Transverse colon (tissue), 4 donors: ENCODE data around the gene FAM228A. TPM values are rescaled to one million over a fixed set of nuclear protein-coding genes. Genes with fewer than 3 reads are reported as not detected.

Experiments
- DNase-seq: peaks from one replicate; pipeline ENCODE4 v3.0.0-alpha.2; 2019
- H3K27ac ChIP-seq, 4 donors: fragments of 200-600 bp; sonication (generic); 2 replicates each; pipeline ENCODE4 v1.5.1; 2016 to 2018; ENCODE audit warnings: inconsistent platforms in 4 of 4
- H3K27me3 ChIP-seq: fragments of 200-600 bp; sonication (generic); 2 replicates; pipeline ENCODE4 v1.5.1; 2017; ENCODE audit warnings: inconsistent platforms
- H3K36me3 ChIP-seq, 4 donors: fragments of 200-600 bp; sonication (generic); 2 replicates each; pipeline ENCODE4 v1.5.1; 2017 to 2019; ENCODE audit warnings: inconsistent platforms in 4 of 4
- H3K4me1 ChIP-seq, 4 donors: fragments of 200-600 bp; sonication (generic); 2 replicates each; pipeline ENCODE4 v1.5.1; 2017 to 2020; ENCODE audit warnings: inconsistent platforms in 4 of 4
- H3K4me3 ChIP-seq, 4 donors: fragments of 200-600 bp; sonication (generic); 1 replicate in 1 of 4; 2 replicates in 3 of 4; pipeline versions ENCODE4 v1.5.1 to v1.6.1; 2017 to 2019; ENCODE audit warnings: inconsistent platforms in 4 of 4
- H3K9me3 ChIP-seq, 2 donors: fragments of 200-600 bp; sonication (generic); 2 replicates each; pipeline ENCODE4 v1.5.1; 2017 to 2019; ENCODE audit warnings: inconsistent platforms in 2 of 2
- EP300 ChIP-seq: sonication (generic); formaldehyde crosslinking; IDR thresholded peaks from one replicate; pipeline ENCODE4 v1.6.1; 2017; ENCODE audit warnings: antibody characterized with exemption, low read depth
- POLR2A ChIP-seq: fragments of 450-650 bp; IDR thresholded peaks from one replicate; pipeline ENCODE4 v1.6.1; 2016; ENCODE audit warnings: antibody characterized with exemption, mild to moderate bottlenecking, moderate library complexity
- POLR2AphosphoS5 ChIP-seq, 3 donors: sonication (generic); formaldehyde crosslinking; IDR thresholded peaks; one replicate each; pipeline ENCODE4 v1.6.1; 2016; ENCODE audit warnings: antibody characterized with exemption in 3 of 3
- WGBS, 2 donors: methylation state at CpG; one replicate each; pipeline ENCODE4 v1.1.5; 2018; ENCODE audit warnings: low coverage in 1 of 2; 5-methylcytosine and 5-hydroxymethylcytosine counted together
- in situ Hi-C, 4 donors: fragments of 200-750 bp; cut with MboI; loops; one replicate each; pipeline versions ENCODE4 v1.15.0 to v1.15.1; 2017; ENCODE audit warnings: low sequenced_read_pairs in 3 of 4, low pct_ligation_motif_present in 1 of 4, low pct_unique_long_range_greater_than_20kb in 1 of 4
- intact Hi-C: fragments of 100-400 bp; cut with DNase I; formaldehyde crosslinking; loops from one replicate; pipeline ENCODE4 v1.15.1; 2023; ENCODE audit warnings: low total_unique reads
- total RNA-seq, 4 donors: library from RNA; depleted of rRNA; stranded (reverse); fragments of >200 nt; gene quantifications; one replicate each; pipeline ENCODE4 v1.1.0, GENCODE V29; 2016
- TF ChIP-seq, protein P1 (sequence below), 5 experiments: fragments of 200-600 bp in 3 of 5; fragments of 450-650 bp in 2 of 5; sonication (generic) in 3 of 5; IDR thresholded peaks; 1 replicate in 2 of 5; 2 replicates in 3 of 5; pipeline ENCODE4 v1.5.1; 2016 to 2017; ENCODE audit warnings: antibody characterized with exemption in 5 of 5, inconsistent platforms in 3 of 5, mild to moderate bottlenecking in 2 of 5, moderate library complexity in 1 of 5

The FAM228A gene
- total RNA-seq, 4 donors from 2014 or later: 0.27 TPM; not detected in 3

DNA sequence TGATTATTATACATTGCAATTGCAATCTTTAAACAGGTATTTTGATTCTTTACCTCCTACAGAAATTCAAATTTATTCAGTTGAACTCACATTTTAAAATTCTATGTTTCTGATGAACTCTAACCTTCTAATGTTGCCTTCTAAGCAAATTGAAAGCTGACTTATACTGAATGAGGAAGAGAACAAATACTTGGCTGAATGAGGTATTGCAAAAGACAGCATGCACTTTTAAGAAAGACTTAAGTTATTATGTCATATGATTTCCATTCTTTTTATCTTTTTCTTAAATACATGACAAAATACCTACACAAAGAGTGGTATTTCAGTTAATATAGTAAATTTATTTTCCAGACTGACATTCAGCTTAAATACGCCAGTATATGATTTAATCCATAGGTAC is 64.7 kb downstream of the FAM228A start:
- Histone ChIP-seq H3K36me3 (peaks cover 0 to 21% (median under 1%) of the 10 kb centered on the region in 4 donors), H3K27me3 (no peaks in the 10 kb centered on the region), H3K4me3 (no peak overlapping the region), H3K4me1 (no peaks in the 10 kb centered on the region), H3K9me3 (no peaks in the 10 kb centered on the region), H3K27ac (no peak overlapping the region)
- no peak for DNase-seq
- intact Hi-C loops: no loop called here
- WGBS, 2 donors: 93 to 96% methylated on average over 1 of the region's 1 CpG
- in situ Hi-C loops: loop anchor here in 1 of 4 donors (25.0 kb wide), 1 partner anchor 148 kb away; no protein-coding TSS in a partner anchor
- TF ChIP-seq, protein P1, sequence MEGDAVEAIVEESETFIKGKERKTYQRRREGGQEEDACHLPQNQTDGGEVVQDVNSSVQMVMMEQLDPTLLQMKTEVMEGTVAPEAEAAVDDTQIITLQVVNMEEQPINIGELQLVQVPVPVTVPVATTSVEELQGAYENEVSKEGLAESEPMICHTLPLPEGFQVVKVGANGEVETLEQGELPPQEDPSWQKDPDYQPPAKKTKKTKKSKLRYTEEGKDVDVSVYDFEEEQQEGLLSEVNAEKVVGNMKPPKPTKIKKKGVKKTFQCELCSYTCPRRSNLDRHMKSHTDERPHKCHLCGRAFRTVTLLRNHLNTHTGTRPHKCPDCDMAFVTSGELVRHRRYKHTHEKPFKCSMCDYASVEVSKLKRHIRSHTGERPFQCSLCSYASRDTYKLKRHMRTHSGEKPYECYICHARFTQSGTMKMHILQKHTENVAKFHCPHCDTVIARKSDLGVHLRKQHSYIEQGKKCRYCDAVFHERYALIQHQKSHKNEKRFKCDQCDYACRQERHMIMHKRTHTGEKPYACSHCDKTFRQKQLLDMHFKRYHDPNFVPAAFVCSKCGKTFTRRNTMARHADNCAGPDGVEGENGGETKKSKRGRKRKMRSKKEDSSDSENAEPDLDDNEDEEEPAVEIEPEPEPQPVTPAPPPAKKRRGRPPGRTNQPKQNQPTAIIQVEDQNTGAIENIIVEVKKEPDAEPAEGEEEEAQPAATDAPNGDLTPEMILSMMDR (IDR thresholded peaks at IDR 0.05): no peak
- TF ChIP-seq POLR2A (no peak), EP300 (no peak), POLR2AphosphoS5 (IDR thresholded peaks at IDR 0.05) (no peak)

Other genes with a start within 250 kb of the FAM228A start
- 10 to 100 TPM; 37.1 to 82.7 (median 40.7) TPM for gene ATAD2B, start 247.9 kb upstream of the FAM228A start, total RNA-seq
- gene UBXN2A, start 234.6 kb upstream of the FAM228A start, total RNA-seq: 10 to 100 TPM in 2 of 4 donors, 1 to 10 TPM in 2; 6.4 to 13.7 (median 10.8) TPM
- under 1 TPM in 1 of 4 donors, not detected in 3; 0.16 TPM for gene MFSD2B, start 165.0 kb upstream of the FAM228A start, total RNA-seq
- gene WDCP, start 127.7 kb upstream of the FAM228A start, total RNA-seq: 1 to 10 TPM; 1.5 to 4.0 (median 3.0) TPM
- gene FKBP1B, start 125.3 kb upstream of the FAM228A start, total RNA-seq: 10 to 100 TPM in 1 of 4 donors, 1 to 10 TPM in 3; 6.0 to 27.3 (median 8.4) TPM
- gene SF3B6, start 98.7 kb upstream of the FAM228A start, total RNA-seq: 100 to 1,000 TPM in 1 of 4 donors, 10 to 100 TPM in 3; 17.3 to 104 (median 93.2) TPM
- 100 to 1,000 TPM in 3 of 4 donors, 10 to 100 TPM in 1; 83.2 to 257 (median 128) TPM for gene TP53I3, start 90.2 kb upstream of the FAM228A start, total RNA-seq
- under 1 TPM in 1 of 4 donors, not detected in 3; 0.80 TPM for gene PFN4, start 51.7 kb upstream of the FAM228A start, total RNA-seq
- gene FAM228B, start 51.6 kb upstream of the FAM228A start, total RNA-seq: 10 to 100 TPM in 1 of 4 donors, 1 to 10 TPM in 2, under 1 TPM in 1; 0.75 to 17.8 (median 3.9) TPM
- gene ITSN2, start 185.5 kb downstream of the FAM228A start, total RNA-seq: 10 to 100 TPM; 32.8 to 58.0 (median 41.4) TPM